Esophagus muscularis mucosa (tissue), 3 donors: Measurements from ENCODE around the gene PAXIP1.

Experiments used
- POLR2AphosphoS5 ChIP-seq, 2 donors: sonication (generic); formaldehyde crosslinking; IDR thresholded peaks; one replicate each; pipeline ENCODE4 v1.6.1; 2017; ENCODE audit warnings: antibody characterized with exemption in 2 of 2
- TF ChIP-seq, protein P1 (sequence below), 3 experiments: fragments of 200-600 bp in 2 of 3; fragments of 450-650 bp in 1 of 3; sonication (generic) in 2 of 3; IDR thresholded peaks; one replicate each; pipeline ENCODE4 v1.5.1; 2017 to 2019; ENCODE audit warnings: antibody characterized with exemption in 3 of 3, mild to moderate bottlenecking in 2 of 3, moderate library complexity in 1 of 3

DNA sequence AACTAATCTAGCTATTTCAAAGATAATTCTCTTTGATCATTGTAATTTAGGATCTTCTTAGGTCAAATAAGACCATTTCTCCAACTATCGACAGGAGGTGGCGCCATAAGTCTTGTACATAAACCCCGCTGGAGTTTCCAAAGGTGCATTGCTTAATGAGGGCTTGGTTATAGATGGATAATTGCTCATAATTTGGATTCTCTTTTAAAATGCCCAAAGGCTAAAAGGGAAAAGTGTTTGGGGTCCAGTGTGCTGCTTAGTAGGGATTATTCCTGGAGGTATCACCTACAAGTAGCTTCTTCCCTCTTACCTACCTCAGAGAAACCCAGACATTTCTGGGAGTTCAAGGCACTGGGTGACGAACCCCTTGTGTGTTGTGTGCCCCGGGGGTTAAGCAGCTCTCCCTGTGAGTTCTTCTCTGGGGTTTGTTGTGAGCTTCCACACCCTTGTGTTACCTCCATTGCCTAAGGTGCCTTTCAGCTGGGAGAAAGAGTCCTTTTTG lies 75.2 kb downstream of the PAXIP1 start:
- TF ChIP-seq, protein P1, sequence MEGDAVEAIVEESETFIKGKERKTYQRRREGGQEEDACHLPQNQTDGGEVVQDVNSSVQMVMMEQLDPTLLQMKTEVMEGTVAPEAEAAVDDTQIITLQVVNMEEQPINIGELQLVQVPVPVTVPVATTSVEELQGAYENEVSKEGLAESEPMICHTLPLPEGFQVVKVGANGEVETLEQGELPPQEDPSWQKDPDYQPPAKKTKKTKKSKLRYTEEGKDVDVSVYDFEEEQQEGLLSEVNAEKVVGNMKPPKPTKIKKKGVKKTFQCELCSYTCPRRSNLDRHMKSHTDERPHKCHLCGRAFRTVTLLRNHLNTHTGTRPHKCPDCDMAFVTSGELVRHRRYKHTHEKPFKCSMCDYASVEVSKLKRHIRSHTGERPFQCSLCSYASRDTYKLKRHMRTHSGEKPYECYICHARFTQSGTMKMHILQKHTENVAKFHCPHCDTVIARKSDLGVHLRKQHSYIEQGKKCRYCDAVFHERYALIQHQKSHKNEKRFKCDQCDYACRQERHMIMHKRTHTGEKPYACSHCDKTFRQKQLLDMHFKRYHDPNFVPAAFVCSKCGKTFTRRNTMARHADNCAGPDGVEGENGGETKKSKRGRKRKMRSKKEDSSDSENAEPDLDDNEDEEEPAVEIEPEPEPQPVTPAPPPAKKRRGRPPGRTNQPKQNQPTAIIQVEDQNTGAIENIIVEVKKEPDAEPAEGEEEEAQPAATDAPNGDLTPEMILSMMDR (IDR thresholded peaks at IDR 0.05): peak; percentile 61 to 75 (median 63)
- no peak for TF ChIP-seq POLR2AphosphoS5 (IDR thresholded peaks at IDR 0.05)
